ENCODE data around the gene CDC5L.
"Not testable (repeated sequence)": the region's sequence is repeated elsewhere in the genome, so short reads cannot be mapped to it uniquely, and the experiment has no call there.

Gene CDC5L

DNA sequence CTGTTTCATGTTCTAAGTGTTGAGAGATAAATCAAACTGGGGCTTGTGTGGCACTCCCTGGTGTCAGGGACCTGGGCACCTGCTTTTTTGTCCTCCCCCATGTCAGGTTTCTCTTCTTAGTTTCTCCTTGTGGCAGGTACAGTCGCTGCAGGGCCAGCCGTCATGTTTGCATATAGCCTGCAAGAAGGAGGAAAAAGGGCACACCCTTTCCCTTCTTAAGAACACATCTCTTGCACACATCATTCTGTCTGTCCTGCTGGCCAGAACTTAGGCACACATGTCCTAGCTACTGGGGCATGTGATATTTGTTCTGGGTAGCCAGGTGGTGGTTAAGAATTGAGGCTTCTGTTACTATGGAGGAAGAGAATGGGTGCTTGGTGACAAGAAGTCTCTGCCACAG lies 27.9 kb downstream of the CDC5L start:
- DNase-seq (ENCODE audit: low read depth in 2 of 2) = no peak

GRCh38 chr6:44415873-44416502 lies 28.5 kb downstream of the CDC5L start:
- DNase-seq (ENCODE audit: low read depth in 2 of 2) = no peak

DNA sequence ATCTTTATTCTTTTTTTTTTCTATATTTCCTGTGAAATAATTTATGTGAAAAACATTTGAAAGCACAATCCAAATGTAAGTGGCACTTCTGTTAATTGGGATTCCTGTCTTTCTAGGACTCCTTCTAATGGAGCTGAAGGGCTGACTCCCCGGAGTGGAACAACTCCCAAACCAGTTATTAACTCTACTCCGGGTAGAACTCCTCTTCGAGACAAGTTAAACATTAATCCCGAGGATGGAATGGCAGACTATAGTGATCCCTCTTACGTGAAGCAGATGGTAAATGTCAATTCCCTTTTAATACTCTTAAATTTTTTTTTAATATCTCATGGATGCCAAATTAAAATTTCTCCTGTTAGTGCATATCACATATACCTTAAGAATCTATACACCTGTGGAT lies 35.0 kb downstream of the CDC5L start:
- no peak for DNase-seq (ENCODE audit: low read depth in 2 of 2)

- no peak for DNase-seq (ENCODE audit: low read depth in 2 of 2)
These were observed 35.8 kb downstream of the CDC5L start for GRCh38 chr6:44423306-44423705.

- DNase-seq (ENCODE audit: low read depth in 2 of 2) = no peak
These were observed 38.4 kb downstream of the CDC5L start for GRCh38 chr6:44425951-44426350.

DNA sequence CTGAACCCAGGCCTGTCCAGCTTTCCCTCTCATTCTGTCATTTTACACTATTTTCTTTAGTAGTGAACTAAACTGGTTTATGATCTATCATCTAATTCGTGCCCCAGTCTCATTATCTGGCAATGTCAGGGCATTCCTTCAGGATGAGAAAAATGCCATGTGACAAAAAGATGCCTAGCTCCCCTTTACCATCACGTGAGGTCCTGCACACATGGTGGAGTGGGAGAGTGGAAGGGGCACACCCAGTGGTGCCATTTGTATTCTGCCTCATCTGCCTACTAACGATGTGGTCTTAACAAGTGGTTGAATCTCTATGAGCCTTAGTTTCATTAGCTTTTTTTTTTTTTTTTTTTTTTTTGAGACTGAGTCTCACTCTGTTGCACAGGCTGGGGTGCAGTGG lies 41.2 kb downstream of the CDC5L start:
- no peak for DNase-seq (ENCODE audit: low read depth in 2 of 2)

DNA sequence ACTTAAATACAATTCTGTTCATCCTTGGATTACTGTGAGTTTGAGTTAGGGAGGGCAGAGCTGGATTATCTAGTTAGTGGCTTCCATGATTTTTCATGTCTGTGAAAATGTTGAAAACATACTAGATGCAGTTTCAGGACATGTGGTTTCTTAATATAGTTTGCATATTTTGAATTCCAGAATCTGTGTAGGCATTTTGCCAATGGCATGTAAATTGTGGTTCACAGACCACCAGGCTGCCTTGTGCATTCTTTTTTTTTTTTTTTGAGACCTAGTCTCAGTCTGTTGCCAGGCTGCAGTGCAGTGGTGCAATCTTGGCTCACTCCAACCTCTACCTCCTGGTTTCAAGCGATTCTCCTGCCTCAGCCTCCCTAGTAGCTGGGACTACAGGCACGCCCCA lies 42.8 kb downstream of the CDC5L start:
- no peak for DNase-seq (ENCODE audit: low read depth in 2 of 2)

DNA sequence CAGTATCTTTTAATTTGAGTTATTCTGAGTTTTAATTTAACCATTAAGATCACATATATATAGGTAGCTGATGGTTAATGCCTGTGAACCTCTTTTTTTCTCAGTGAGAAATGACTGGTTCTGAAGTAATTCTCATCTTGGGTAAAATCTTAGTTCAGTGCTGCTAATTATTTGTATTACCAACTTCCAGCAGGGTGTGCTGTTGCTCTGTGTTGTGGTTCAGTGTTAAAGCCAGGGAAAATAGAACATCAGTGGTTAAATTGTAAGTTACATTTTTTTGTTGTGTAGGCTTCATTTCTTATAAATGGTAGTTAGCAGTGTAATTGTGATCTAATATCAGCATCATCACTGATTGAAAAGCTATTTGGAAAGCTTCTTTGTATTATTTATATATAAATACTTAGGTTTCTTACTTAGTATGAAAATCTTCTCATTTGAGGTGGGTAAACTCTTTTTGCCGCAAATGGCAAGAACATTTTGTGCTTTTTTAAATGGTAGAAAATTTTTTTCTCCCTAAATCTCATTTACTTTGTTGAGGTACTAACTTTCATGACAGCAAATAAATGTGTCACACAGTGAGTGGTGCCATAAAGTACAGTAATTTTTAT lies 43.7 kb downstream of the CDC5L start:
- DNase-seq (ENCODE audit: low read depth in 2 of 2) = peak in 1 of 2 donors; percentile 6

GRCh38 chr6:44432227-44432626 lies 44.7 kb downstream of the CDC5L start:
- no peak for DNase-seq (ENCODE audit: low read depth in 2 of 2)

- DNase-seq (ENCODE audit: low read depth in 2 of 2) = no peak
These were observed 45.2 kb downstream of the CDC5L start for GRCh38 chr6:44432726-44433125.

- no peak for DNase-seq (ENCODE audit: low read depth in 2 of 2)
These were observed 48.0 kb downstream of the CDC5L start for GRCh38 chr6:44435500-44435899.

- DNase-seq (ENCODE audit: low read depth in 2 of 2) = no peak
These were observed 51.3 kb downstream of the CDC5L start for GRCh38 chr6:44438827-44439226.

- DNase-seq (ENCODE audit: low read depth in 2 of 2) = no peak
These were observed 52.0 kb downstream of the CDC5L start for GRCh38 chr6:44439270-44440045.

DNA sequence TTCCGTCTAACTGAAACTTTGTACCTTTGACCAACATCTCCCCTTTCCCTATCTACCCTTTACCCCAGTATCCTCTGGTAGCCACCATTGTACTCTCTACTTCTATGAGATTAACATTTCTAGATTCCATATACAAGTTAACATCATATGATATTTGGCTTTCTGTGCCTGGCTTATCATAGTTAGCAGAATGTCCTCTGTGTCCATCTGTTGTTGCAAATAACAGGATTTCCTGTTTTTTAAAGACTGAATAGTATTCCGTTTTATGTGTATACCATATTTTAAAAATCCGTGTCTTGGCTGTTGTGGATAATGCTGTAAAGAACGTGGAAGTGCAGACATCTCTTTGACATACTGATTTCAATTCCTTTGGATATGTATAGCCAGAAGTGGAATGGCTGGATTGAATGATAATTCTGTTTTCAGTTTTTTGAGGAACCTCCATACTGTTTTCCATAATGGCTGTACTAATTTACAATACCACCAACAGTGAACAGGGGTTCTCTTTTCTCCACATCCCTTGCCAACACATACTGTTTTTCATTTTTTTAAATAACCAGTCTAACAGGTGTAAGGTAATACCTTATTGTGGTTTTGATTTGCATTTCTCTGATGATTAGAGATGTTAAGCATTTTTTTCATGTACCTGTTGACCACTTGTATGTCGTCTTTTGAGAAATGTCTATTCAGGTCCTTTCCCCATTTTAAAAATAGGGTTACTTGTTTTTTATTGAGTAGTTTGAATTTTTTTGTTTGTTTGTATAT lies 53.8 kb downstream of the CDC5L start:
- no peak for DNase-seq (ENCODE audit: low read depth in 2 of 2)

GRCh38 chr6:44442236-44442635 lies 54.7 kb downstream of the CDC5L start:
- DNase-seq (ENCODE audit: low read depth in 2 of 2) = no peak

DNA sequence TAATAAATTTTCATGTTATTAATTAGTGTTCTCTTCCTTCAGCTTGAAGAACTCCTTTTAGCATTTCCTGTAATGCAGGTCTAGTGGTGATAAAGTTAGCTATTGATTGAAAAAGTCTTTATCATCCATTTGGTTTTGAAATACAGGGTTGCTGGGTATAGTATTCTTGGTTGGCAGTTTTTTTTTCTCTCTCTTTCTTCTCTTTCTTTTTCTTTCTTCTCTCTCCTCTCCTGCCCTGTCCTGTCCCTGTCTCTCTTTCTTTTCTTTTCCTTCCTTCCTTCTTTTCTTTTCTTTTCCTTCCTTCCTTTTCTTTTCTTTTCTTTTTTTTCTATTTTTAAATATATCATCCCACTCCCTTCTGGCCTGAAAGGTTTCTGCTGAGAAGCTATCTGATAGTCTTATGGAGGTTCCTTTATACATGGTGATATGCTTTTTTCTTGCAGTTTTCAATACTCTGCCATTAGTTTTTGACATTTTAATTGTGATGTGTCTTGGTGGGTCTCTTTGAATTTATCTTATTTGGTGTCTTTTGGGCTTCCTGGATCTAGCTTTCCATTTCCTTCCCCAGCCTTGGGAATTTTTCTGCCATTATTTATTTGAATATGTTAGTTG lies 55.4 kb downstream of the CDC5L start:
- no peak for DNase-seq (ENCODE audit: low read depth in 2 of 2)

DNA sequence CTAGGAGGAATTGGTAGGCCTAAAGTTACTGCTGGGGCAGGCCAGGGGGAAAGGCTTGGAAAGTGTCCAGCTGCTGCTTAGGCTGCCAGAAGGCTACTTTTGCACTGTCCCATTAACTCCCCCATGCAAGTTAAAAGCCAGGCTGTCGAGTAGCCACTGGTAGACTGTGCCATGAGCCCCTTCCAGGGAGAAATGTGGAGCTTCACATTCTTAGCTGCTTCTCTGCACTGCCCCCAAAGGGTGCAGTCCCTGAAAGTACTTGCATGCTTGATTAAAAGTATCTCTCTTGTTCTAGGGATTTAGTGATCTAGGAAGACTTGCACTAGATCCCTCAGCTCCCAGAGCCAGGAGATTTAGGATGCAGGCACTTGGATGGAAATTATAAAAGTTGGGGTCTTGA lies 57.3 kb downstream of the CDC5L start:
- DNase-seq (ENCODE audit: low read depth in 2 of 2) = no peak

GRCh38 chr6:44446626-44447300 lies 59.3 kb downstream of the CDC5L start:
- DNase-seq (ENCODE audit: low read depth in 2 of 2) = no peak

DNA sequence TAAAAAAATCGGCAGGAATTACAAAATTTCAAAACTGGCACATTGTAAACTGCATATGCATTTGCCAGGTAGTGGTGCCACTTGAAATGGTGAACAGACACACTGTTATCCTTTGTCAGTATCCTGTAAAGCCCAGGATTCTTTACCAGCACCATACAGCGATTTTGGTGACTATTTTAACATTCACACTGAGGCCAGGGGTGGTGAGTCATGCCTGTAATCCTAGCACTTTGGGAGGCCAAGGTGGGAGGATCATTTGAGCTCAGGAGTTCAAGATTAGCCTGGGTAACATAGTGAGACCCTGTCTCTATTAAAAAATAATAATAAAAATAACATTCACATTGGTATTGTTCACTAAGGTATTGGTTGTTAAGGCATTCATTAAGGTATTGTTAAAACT lies 61.7 kb downstream of the CDC5L start:
- not testable (repeated sequence) for DNase-seq (ENCODE audit: low read depth in 2 of 2)

DNA sequence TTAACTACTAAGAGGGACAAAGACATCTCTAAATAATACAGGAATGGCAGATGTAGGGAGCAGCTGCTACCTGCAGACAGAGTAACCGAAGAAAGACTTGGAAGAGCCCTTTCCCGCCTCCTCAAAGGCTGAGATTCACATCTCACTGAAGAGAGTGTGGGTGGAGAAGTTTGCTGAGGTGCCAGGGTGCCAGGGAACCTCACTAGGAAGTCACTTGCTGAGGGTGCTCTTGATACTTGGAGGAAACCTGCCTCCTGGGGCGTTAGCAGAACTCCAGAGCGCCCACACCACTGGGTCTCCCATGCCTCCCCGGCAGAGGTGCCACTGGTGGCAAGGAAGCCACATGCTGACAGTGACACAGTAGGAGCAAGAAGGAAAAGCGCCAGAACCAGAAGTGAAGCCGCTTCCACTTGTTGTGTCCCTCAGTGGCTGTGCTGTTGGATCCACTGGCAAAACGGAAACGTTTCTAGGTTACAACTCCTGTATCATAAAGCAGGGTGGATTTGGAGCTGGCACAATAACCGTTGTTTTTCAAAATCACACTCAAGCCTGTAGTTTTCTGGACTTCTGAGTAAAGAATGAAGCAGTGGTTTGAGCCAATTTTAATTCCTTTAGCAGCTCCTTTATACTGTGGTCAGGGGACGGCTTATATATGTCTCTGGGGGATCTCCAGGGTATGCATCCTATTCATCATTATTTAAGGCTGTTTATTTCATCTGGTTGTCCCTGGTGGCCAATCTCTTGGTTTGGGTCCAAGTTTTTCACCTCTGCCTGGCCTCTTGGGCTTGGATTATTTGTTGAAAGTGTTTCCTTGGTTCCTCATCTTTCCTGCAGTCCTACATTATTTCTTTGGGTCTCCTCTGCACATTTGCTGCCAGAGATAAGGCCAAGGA lies 64.5 kb downstream of the CDC5L start:
- no peak for DNase-seq (ENCODE audit: low read depth in 2 of 2)

All from stimulated activated CD4-positive, alpha-beta T cell treated with anti-CD3 and anti-CD28 coated beads, Interleukin-1b, Interleukin-23, amount 100 ng/mL, for 1 hour (primary cell).